CD4-positive, alpha-beta T cell treated with Interleukin-15 for 4 hours (primary cell): ENCODE data around the gene SNAI1.
"Not testable (repeated sequence)": the region's sequence is repeated elsewhere in the genome, so short reads cannot be mapped to it uniquely, and the experiment has no call there.

Source experiments
- DNase-seq: peaks from one replicate; pipeline ENCODE4 v3.0.0-alpha.2; 2020; ENCODE audit warnings: low spot score

SNAI1 gene

GRCh38 chr20:49987015-49987867 is 4.5 kb downstream of the SNAI1 start:
- no peak for DNase-seq

- DNase-seq: no peak
These were observed 5.3 kb downstream of the SNAI1 start for GRCh38 chr20:49987868-49988690.

GRCh38 chr20:49989234-49990065 is 6.7 kb downstream of the SNAI1 start:
- DNase-seq: no peak

GRCh38 chr20:49990271-49990720 is 7.5 kb downstream of the SNAI1 start:
- DNase-seq: no peak

GRCh38 chr20:49993301-49993751 is 10.5 kb downstream of the SNAI1 start:
- no peak for DNase-seq

- DNase-seq: no peak
These were observed 12.8 kb downstream of the SNAI1 start for GRCh38 chr20:49995586-49995985.

- not testable (repeated sequence) for DNase-seq
These were observed 15.9 kb downstream of the SNAI1 start for GRCh38 chr20:49998478-49999188.

- DNase-seq: no peak
These were observed 16.5 kb downstream of the SNAI1 start for GRCh38 chr20:49999329-49999728.

GRCh38 chr20:50000548-50001222 is 17.9 kb downstream of the SNAI1 start:
- DNase-seq: not testable (repeated sequence)

- no peak for DNase-seq
These were observed 19.1 kb downstream of the SNAI1 start for GRCh38 chr20:50001784-50002311.

- DNase-seq: no peak
These were observed 20.5 kb downstream of the SNAI1 start for GRCh38 chr20:50003253-50003656.

- DNase-seq: no peak
These were observed 21.4 kb downstream of the SNAI1 start for GRCh38 chr20:50004229-50004628.

GRCh38 chr20:50005471-50005981 is 22.7 kb downstream of the SNAI1 start:
- DNase-seq: no peak

GRCh38 chr20:50007369-50007768 is 24.6 kb downstream of the SNAI1 start:
- DNase-seq: no peak

GRCh38 chr20:50008007-50008406 is 25.2 kb downstream of the SNAI1 start:
- no peak for DNase-seq

GRCh38 chr20:50009521-50010454 is 27.0 kb downstream of the SNAI1 start:
- DNase-seq: no peak

GRCh38 chr20:50011597-50011996 is 28.8 kb downstream of the SNAI1 start:
- DNase-seq: not testable (repeated sequence)

- no peak for DNase-seq
These were observed 29.8 kb downstream of the SNAI1 start for GRCh38 chr20:50012282-50013263.
